Sciatic nerve (tissue), 2 donors: ENCODE results near the gene OCA2. TPM values are rescaled to one million over a fixed set of nuclear protein-coding genes. Genes with fewer than 3 reads are reported as not detected.

Source experiments
- ATAC-seq: fragments of 200-7000 bp; cut with Tn5 transposase; one replicate; pipeline ENCODE4 v1.9.1; 2020; ENCODE audit warnings: mild to moderate bottlenecking, moderate library complexity
- DNase-seq: peaks from one replicate; pipeline ENCODE4 v3.0.0-alpha.2; 2020; ENCODE audit warnings: low spot score
- intact Hi-C: fragments of 100-400 bp; cut with DNase I; formaldehyde crosslinking; loops from one replicate; pipeline ENCODE4 v1.14.2; 2022
- total RNA-seq: library from RNA; stranded (reverse); fragmentation: NEBNext Ultra II Directional; extraction: Animal tissue kit (Norgen Biotek cat#: 25700); gene quantifications from one replicate; pipeline ENCODE4 v1.2.1, GENCODE V29; 2021
- donor health status: DM: no; HTN: no; CAD: no.
- donor health status: DM: no; HTN: no; CAD: no.

The OCA2 gene
- total RNA-seq, 1 donor from 2014 or later: 0.98 TPM

DNA sequence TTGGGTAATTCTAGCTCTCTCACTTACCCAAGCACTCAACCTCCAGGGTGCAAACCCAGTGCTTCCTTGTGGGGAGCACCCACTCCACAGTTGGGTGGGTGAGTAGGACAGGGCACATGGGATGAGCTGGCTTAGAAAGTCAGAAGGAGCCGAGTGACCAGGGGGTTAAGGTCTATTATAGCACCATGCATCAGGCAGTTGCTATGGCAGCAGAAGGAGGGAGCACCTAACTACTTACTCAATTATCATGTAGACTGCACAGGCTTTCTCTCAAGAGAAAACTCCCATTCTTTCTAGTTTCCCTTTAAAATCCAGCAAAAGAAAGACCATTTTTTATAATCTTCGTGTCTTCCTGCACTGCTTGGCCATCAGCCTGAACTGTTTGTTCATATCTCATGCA is 163.0 kb downstream of the OCA2 start:
- no peak for ATAC-seq
- DNase-seq: no peak
- intact Hi-C loops: no loop called here

DNA sequence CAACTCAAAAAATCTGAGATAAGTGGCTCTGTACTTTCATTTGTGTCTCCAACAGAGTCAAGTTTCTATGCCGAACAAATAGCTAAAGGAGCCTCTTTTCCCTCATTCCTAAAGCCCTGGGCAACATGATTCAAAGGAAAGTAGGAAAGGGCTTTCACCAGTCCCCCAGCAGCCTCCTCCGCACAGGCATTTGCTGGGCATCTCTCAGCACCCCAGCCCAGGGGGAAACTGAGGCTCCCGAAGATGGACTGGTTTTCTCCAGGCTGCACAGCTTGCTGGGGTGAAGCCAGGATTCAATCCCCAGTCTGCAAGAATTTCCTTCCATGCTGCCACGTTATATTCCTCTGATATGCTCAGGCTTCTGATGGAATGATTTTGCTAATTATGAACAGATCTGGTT is 163.8 kb downstream of the OCA2 start:
- DNase-seq (no peak), ATAC-seq (no peak)
- intact Hi-C loops: no loop called here

- intact Hi-C loops: no loop called here
- ATAC-seq (no peak), DNase-seq (no peak)
Measured at GRCh38 chr15:27934782-27935181, 164.3 kb downstream of the OCA2 start.

DNA sequence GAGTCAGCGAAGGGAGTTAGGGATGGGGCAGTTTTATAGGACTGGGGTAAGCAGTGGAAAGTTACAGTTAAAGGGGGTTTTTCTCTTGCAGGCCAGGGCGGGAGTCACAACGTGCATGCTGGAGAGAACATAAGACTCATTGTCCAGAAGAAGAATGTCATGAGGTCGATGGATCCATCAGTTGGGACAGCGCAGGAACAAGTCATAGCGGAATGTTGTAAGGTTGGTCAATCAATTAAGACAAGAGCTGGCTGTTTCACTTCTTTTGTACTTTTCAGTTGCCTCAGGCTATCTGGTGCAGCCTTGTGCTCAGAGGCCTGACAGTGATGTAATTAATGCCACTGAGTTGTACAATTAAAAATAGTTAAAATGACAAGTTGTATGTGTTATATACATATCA is 165.6 kb downstream of the OCA2 start:
- no peak for ATAC-seq
- DNase-seq: no peak
- intact Hi-C loops: no loop called here

- DNase-seq: no peak
- intact Hi-C loops: no loop called here
Measured at GRCh38 chr15:27932600-27932999, 166.5 kb downstream of the OCA2 start.

GRCh38 chr15:27928386-27928785 is 170.7 kb downstream of the OCA2 start:
- DNase-seq (no peak), ATAC-seq (no peak)
- intact Hi-C loops: no loop called here

More at GRCh38 chr15:27932600-27932999, 166.5 kb downstream of the OCA2 start:
- ATAC-seq: no peak

DNA sequence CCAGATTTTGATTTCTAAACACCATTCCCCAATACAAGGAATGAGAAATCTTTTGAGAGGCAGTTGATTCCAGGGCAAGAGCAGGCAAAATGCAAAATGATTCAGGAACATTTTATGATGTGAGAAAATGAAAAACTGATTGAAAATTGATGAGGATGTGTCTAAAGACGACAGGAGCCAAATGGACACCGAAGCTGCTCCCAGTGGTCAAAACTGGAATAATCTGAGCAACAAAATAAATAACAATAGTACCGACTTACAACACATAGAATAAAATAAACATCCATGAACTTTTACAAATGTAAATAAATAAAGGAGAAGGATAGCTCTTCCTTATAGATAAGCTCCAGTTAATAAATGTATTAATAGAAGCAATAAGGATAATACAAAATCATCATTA is 186.8 kb downstream of the OCA2 start:
- no peak for ATAC-seq
- no peak for DNase-seq

DNA sequence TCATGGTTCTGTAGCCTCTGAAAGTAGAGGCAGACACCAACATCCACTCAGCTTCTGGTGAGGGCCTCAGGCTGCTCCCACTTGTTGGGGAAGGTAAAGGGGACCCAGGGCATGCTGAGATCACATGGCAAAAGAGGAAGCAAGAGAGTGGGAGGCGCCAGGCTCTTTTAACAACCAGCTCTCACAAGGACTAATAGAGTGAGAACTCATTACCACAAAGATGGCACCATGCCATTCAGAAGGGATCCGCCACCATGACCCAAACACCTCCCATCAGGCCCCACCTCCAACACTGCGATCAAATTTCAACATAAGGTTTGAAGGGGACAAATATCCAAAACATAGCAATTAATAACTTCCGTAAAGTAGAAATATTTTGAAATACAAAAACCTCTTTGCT is 192.3 kb downstream of the OCA2 start:
- ATAC-seq: no peak
- DNase-seq: no peak
- intact Hi-C loops: no loop called here

More for the DNA sequence above, 186.8 kb downstream of the OCA2 start:
- intact Hi-C loops: no loop called here

- DNase-seq: no peak
- intact Hi-C loops: no loop called here
- ATAC-seq: no peak
Measured at GRCh38 chr15:27903405-27903804, 195.7 kb downstream of the OCA2 start.

- ATAC-seq (no peak), DNase-seq (no peak)
- intact Hi-C loops: no loop called here
Measured at GRCh38 chr15:27902680-27903385, 196.3 kb downstream of the OCA2 start.

DNA sequence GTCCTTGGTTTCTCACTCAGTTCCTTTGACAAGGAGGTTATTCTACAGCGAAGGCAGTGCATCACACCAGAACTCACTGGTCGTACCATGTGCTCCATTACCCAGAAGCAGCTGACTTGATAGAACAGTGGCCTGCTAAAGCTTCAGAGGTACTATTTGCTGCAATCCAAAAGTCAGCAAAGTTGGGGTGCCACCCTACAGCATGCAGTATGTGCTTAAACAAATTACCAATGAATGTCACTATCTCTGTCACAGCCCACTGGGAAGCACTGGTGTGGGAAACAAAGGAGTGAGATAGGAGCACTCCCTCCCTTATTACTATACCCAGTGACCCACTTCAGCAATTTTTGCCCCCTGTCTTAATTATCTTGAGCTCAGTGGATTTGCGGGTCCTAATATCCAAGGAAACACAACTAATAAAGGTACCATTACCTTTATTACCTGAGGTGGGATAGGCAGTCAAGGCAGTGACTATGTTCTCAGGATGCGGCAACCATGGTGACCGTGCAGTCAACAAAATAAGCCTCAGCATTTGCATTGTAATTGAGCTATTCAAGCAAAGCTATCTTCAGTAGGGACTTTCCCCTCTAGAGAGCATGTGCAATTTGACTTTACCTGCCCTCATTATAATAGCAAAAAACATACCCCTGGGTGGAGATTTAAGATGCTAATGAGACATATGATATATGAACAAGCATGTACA is 199.4 kb downstream of the OCA2 start:
- no peak for DNase-seq
- intact Hi-C loops: no loop called here
- ATAC-seq: no peak

DNA sequence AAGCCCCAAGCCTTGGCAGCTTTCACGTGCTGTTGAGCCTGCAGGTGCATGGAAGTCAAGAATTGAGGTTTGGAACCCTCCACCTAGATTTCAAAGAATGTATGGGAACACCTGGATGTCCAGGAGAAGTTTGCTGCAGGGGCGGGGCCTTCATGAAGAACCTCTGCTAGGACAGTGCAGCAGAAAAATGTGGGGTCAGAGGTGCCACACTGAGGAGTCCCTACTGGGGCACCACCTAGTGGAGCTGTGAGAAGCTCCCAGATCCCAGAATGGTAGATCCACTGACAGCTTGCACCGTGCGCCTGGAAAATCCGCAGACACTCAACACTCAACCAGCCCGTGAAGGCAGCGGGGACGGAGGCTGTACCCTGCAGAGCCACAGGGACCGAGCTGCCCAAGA is 201.6 kb downstream of the OCA2 start:
- intact Hi-C loops: no loop called here
- ATAC-seq (no peak), DNase-seq (no peak)

- intact Hi-C loops: no loop called here
- DNase-seq (no peak), ATAC-seq (no peak)
Measured at GRCh38 chr15:27894645-27895044, 204.5 kb downstream of the OCA2 start.

- ATAC-seq (no peak), DNase-seq (no peak)
- intact Hi-C loops: no loop called here
Measured at GRCh38 chr15:27889258-27889657, 209.9 kb downstream of the OCA2 start.

DNA sequence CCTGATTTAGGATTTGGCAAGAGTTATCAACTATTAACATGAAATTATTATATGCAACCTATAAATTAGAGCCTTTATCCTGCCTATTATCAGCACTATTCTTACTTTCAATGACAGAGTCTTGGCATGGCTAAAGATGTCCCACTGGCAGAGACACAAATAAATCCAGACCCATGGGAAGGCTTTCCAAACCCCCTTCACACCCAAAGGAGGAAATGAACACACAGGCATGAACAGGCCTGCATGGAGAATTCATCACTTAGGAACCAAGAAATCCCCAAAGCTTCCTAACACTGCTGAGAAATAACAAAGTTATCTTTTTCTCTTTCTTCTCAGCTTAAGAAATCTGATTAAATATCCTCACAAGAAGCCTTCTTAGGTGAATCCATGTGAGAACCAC is 213.9 kb downstream of the OCA2 start:
- intact Hi-C loops: no loop called here
- no peak for DNase-seq
- no peak for ATAC-seq

GRCh38 chr15:27884726-27885125 is 214.4 kb downstream of the OCA2 start:
- no peak for ATAC-seq
- intact Hi-C loops: no loop called here
- no peak for DNase-seq

GRCh38 chr15:27878841-27879240 is 220.3 kb downstream of the OCA2 start:
- intact Hi-C loops: no loop called here
- DNase-seq (no peak), ATAC-seq (no peak)

DNA sequence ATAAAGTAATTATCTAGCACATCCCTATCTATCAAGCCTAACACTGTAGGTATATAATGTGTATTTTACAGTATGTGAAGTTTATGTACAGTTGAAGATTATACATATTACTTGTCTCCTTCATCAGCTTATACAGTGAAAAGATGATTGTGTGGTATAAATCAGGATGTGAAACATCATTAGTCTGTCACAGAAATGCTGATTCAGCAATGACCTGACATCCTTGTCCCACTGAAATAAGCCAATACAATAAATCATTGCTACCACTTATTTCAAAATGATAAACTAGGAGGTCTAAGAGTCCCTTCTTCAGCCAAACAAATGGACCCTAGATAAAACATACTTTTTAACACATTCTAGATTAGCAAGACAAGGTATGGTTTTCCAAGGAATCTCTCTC is 225.3 kb downstream of the OCA2 start:
- intact Hi-C loops: no loop called here

GRCh38 chr15:27873039-27873438 is 226.1 kb downstream of the OCA2 start:
- no peak for ATAC-seq
- no peak for DNase-seq
- intact Hi-C loops: no loop called here

More for the DNA sequence above, 225.3 kb downstream of the OCA2 start:
- ATAC-seq (no peak), DNase-seq (no peak)

GRCh38 chr15:27872355-27872754 is 226.8 kb downstream of the OCA2 start:
- DNase-seq (no peak), ATAC-seq (no peak)
- intact Hi-C loops: no loop called here

GRCh38 chr15:27871902-27872260 is 227.2 kb downstream of the OCA2 start:
- ATAC-seq (no peak), DNase-seq (no peak)
- intact Hi-C loops: no loop called here
